WTC11 (cell line): ENCODE measurements around the gene PRELID3B. TPM values are rescaled to one million over a fixed set of nuclear protein-coding genes. Genes with fewer than 3 reads are reported as not detected.

ENCODE experiments used
- ATAC-seq: fragments of 200-7000 bp; cut with Tn5 transposase; 2 replicates; pipeline ENCODE4 v1.10.0; 2021; ENCODE audit warnings: mild to moderate bottlenecking, moderate library complexity
- CTCF ChIA-PET: fragments of 300-600 bp; sonication (Branson Sonifier 250); formaldehyde crosslinking; loops from one replicate; lab custom pipeline; 2021; ENCODE audit warnings: antibody characterized with exemption; lab: Charles Lee
- POLR2A ChIA-PET: fragments of 350-600 bp; sonication (Branson Sonifier 250); formaldehyde crosslinking; loops from one replicate; lab custom pipeline; 2021; ENCODE audit warnings: antibody characterized with exemption; lab: Charles Lee
- DNase-seq: peaks from one replicate; pipeline ENCODE4 v3.0.0; 2021; ENCODE audit warnings: low spot score
- H3K27ac Mint-ChIP-seq: 2 replicates; pipeline ENCODE4 v1.8.0; 2021; ENCODE audit warnings: mixed read lengths
- H3K27me3 Mint-ChIP-seq: 2 replicates; pipeline ENCODE4 v1.8.0; 2021; ENCODE audit warnings: low read depth, mild to moderate bottlenecking, moderate library complexity, mixed read lengths
- H3K36me3 Mint-ChIP-seq: 2 replicates; pipeline ENCODE4 v1.8.0; 2021; ENCODE audit warnings: mixed read lengths
- H3K4me1 Mint-ChIP-seq: 2 replicates; pipeline ENCODE4 v1.8.0; 2022; ENCODE audit warnings: mixed read lengths
- H3K4me3 Mint-ChIP-seq: 2 replicates; pipeline ENCODE4 v1.8.0; 2021; ENCODE audit warnings: mild to moderate bottlenecking, moderate library complexity, mixed read lengths
- H3K9me3 Mint-ChIP-seq: 2 replicates; pipeline ENCODE4 v1.8.0; 2021; ENCODE audit warnings: mixed read lengths
- CDX4 ChIP-seq: fragments of 250-450 bp; sonication (Bioruptor Pico); IDR thresholded peaks from 2 replicates; pipeline ENCODE4 v1.9.0; 2021; ENCODE audit warnings: moderate library complexity, mild to moderate bottlenecking, inconsistent platforms, borderline replicate concordance
- CREB1 ChIP-seq: sonication (generic); formaldehyde crosslinking; IDR thresholded peaks from 2 replicates; pipeline ENCODE4 v1.8.0; 2023; ENCODE audit warnings: mild to moderate bottlenecking, missing genetic modification reagents
- CTCF ChIP-seq: fragments of 200-600 bp; IDR thresholded peaks from 2 replicates; pipeline ENCODE4 v1.8.0; 2022; ENCODE audit warnings: antibody characterized with exemption
- E2F5 ChIP-seq: sonication (generic); formaldehyde crosslinking; IDR thresholded peaks from 2 replicates; pipeline ENCODE4 v1.8.1; 2022; ENCODE audit warnings: mild to moderate bottlenecking, moderate library complexity, missing genetic modification reagents
- ESRRA ChIP-seq: sonication (generic); formaldehyde crosslinking; IDR thresholded peaks from 2 replicates; pipeline ENCODE4 v1.8.1; 2022; ENCODE audit warnings: mild to moderate bottlenecking, missing genetic modification reagents, borderline replicate concordance
- FOXJ3 ChIP-seq: sonication (generic); formaldehyde crosslinking; IDR thresholded peaks from 2 replicates; pipeline ENCODE4 v1.9.0; 2021; ENCODE audit warnings: missing genetic modification reagents, mild to moderate bottlenecking, borderline replicate concordance
- GTF2I ChIP-seq: fragments of 250-450 bp; sonication (Bioruptor Pico); conservative IDR thresholded peaks from 2 replicates; pipeline ENCODE4 v1.4.0; 2021; ENCODE audit warnings: mild to moderate bottlenecking
- HMGA2 ChIP-seq: fragments of 250-450 bp; sonication (Bioruptor Pico); IDR thresholded peaks from 2 replicates; pipeline ENCODE4 v1.4.0; 2021; ENCODE audit warnings: mild to moderate bottlenecking, moderate library complexity
- IRF1 ChIP-seq: sonication (generic); formaldehyde crosslinking; IDR thresholded peaks from 2 replicates; pipeline ENCODE4 v1.8.0; 2023; ENCODE audit warnings: missing genetic modification reagents
- KAT7 ChIP-seq: sonication (generic); formaldehyde crosslinking; IDR thresholded peaks from 2 replicates; pipeline ENCODE4 v1.8.1; 2023; ENCODE audit warnings: missing genetic modification reagents, mild to moderate bottlenecking, borderline replicate concordance
- NFATC4 ChIP-seq: fragments of 250-450 bp; sonication (Bioruptor Pico); IDR thresholded peaks from 2 replicates; pipeline ENCODE4 v1.9.0; 2021; ENCODE audit warnings: mild to moderate bottlenecking
- OVOL2 ChIP-seq: fragments of 250-450 bp; sonication (Bioruptor Pico); IDR thresholded peaks from 2 replicates; pipeline ENCODE4 v1.9.0; 2021; ENCODE audit warnings: mild to moderate bottlenecking, borderline replicate concordance
- RELA ChIP-seq: sonication (generic); formaldehyde crosslinking; IDR thresholded peaks from 2 replicates; pipeline ENCODE4 v1.8.1; 2022; ENCODE audit warnings: missing genetic modification reagents, mild to moderate bottlenecking, borderline replicate concordance
- SMAD3 ChIP-seq: sonication (generic); formaldehyde crosslinking; IDR thresholded peaks from 2 replicates; pipeline ENCODE4 v1.8.0; 2022; ENCODE audit warnings: missing genetic modification reagents, mild to moderate bottlenecking, borderline replicate concordance
- USF1 ChIP-seq: sonication (generic); formaldehyde crosslinking; IDR thresholded peaks from 2 replicates; pipeline ENCODE4 v1.8.0; 2022; ENCODE audit warnings: mild to moderate bottlenecking, missing genetic modification reagents
- ZBTB21 ChIP-seq: sonication (generic); formaldehyde crosslinking; IDR thresholded peaks from 2 replicates; pipeline ENCODE4 v1.8.1; 2023; ENCODE audit warnings: mild to moderate bottlenecking, missing genetic modification reagents, borderline replicate concordance
- ZNF121 ChIP-seq: sonication (generic); formaldehyde crosslinking; IDR thresholded peaks from 2 replicates; pipeline ENCODE4 v1.8.0; 2023; ENCODE audit warnings: missing genetic modification reagents
- ZNF138 ChIP-seq: sonication (generic); formaldehyde crosslinking; conservative IDR thresholded peaks from 2 replicates; pipeline ENCODE4 v1.8.1; 2022; ENCODE audit warnings: mild to moderate bottlenecking, moderate library complexity, missing genetic modification reagents
- ZNF219 ChIP-seq: sonication (generic); formaldehyde crosslinking; IDR thresholded peaks from 2 replicates; pipeline ENCODE4 v1.8.0; 2023; ENCODE audit warnings: missing genetic modification reagents, mild to moderate bottlenecking, borderline replicate concordance
- ZNF263 ChIP-seq: sonication (generic); formaldehyde crosslinking; IDR thresholded peaks from 2 replicates; pipeline ENCODE4 v1.8.1; 2022; ENCODE audit warnings: low read depth, mild to moderate bottlenecking, moderate library complexity, missing genetic modification reagents
- ZNF423 ChIP-seq: fragments of 250-450 bp; sonication (Bioruptor Pico); IDR thresholded peaks from 2 replicates; pipeline ENCODE4 v2.1.2; 2022; ENCODE audit warnings: mild to moderate bottlenecking, moderate library complexity
- ZNF671 ChIP-seq: fragments of 250-450 bp; sonication (Bioruptor Pico); IDR thresholded peaks from 2 replicates; pipeline ENCODE4 v1.8.0; 2021; ENCODE audit warnings: mild to moderate bottlenecking
- total RNA-seq: library from RNA; stranded (reverse); gene quantifications from 3 replicates; pipeline ENCODE4 v1.2.3, GENCODE V29; 2021

Gene PRELID3B
- total RNA-seq, 1 experiment from 2014 or later = 46.9 TPM

GRCh38 chr20:59087829-59088433 lies 45.3 kb upstream of the PRELID3B start:
- ATAC-seq (peak; percentile 92), DNase-seq (peak; percentile 88)
- Mint-ChIP-seq H3K9me3 (no peaks in the 10 kb centered on the region), H3K27ac (no peak overlapping the region), H3K36me3 (no peaks in the 10 kb centered on the region), H3K4me3 (no peak overlapping the region), H3K27me3 (peaks cover 4% of the 10 kb centered on the region; the same call in 1 of the 2 replicates), H3K4me1 (peaks cover 4% of the 10 kb centered on the region; the same call in 1 of the 2 replicates)
- ChIA-PET CTCF (interaction anchor here (0.6 to 2.7 kb wide), 28 partner anchors 10 to 408 kb away, joined by 3 to 36 read pairs (median 5); no protein-coding TSS in a partner anchor), POLR2A (interaction anchor here (0.6 to 1.1 kb wide), 4 partner anchors 34 to 85 kb away, joined by 3 to 4 read pairs (median 3); no protein-coding TSS in a partner anchor)
- TF ChIP-seq CREB1 (CRISPR knock-in tag) = no peak
- TF ChIP-seq CTCF = peak; percentile 88

DNA sequence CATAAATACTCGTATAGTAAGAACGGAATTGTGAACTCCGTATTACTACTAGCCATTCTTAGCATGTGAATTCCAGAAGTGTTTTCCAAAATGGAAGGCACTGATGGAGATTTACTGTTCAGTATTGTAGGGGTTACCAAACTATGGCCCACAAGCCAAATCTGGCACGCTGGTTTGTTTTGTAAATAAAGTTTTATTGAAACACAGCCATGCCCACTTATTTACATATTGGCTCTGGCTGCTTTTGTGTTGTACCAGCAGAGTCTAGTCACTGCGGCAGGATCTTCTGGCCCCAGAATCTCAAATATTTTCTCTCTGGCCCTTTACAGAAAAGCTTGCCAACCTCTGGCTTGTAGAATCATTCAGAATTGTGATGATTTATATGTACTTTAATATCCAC lies 44.3 kb upstream of the PRELID3B start:
- CTCF ChIA-PET = interaction anchor here (1.0 to 2.7 kb wide), 15 partner anchors 10 to 409 kb away, joined by 3 to 36 read pairs (median 8); no protein-coding TSS in a partner anchor
- H3K4me1 Mint-ChIP-seq = peaks cover 4% of the 10 kb centered on the region; the same call in 1 of the 2 replicates
- no peaks in the 10 kb centered on the region for H3K36me3 Mint-ChIP-seq
- H3K9me3 Mint-ChIP-seq = no peaks in the 10 kb centered on the region
- DNase-seq (no peak), ATAC-seq (no peak)
- no peak for TF ChIP-seq IRF1 (CRISPR knock-in tag)
- TF ChIP-seq ZNF219 (CRISPR knock-in tag) = no peak
- TF ChIP-seq ESRRA (CRISPR knock-in tag) = no peak
- no peak for TF ChIP-seq CDX4 (CRISPR knock-in tag)
- TF ChIP-seq KAT7 (CRISPR knock-in tag) = no peak
- no peak for TF ChIP-seq RELA (CRISPR knock-in tag)
- TF ChIP-seq ZNF423 (CRISPR knock-in tag) = no peak
- H3K27me3 Mint-ChIP-seq = peaks cover 4% of the 10 kb centered on the region; the same call in 1 of the 2 replicates
- POLR2A ChIA-PET = interaction anchor here (0.8 to 1.1 kb wide), 2 partner anchors 72 to 86 kb away, joined by 3 to 4 read pairs; no protein-coding TSS in a partner anchor
- H3K4me3 Mint-ChIP-seq = no peak overlapping the region
- no peak overlapping the region for H3K27ac Mint-ChIP-seq

DNA sequence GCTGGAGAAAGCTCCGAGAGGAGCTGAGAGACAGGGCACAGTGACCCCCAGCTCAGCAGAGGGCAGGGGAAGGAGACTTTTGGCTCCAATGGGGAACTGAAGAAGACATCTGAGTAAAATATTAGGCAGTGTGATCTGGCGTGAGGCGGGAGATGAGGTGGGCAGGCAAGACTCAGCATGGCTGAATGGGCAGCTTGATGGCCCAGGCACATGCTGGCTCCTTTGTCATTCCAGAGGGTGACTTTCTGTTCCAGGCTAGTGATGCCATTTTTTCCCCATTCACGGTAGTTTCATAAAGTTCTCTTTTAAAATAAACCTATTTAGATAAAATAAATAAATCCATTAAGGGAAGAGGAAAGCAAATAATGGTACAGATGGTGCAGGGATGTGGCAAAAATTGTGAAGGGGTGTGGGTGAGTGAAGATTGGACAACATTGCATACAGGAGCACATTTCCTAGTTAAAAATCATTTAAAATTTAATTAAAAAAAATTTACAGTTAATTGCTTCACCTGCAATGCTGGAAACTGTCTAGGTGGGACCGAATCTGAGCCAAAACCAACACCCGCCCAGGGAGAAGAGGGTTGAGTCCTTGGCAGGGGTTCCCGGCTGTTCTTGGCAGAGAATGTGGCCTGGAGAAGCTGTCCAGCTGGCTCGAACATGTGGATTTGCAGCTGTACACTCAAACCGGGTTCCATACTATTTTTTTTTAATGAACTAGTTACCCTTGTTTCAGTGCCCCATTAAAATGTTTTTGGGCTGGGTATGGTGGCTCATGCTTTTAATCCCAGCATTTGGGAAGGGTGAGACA lies 41.7 kb upstream of the PRELID3B start:
- H3K27me3 Mint-ChIP-seq = peaks cover 4% of the 10 kb centered on the region; the same call in 1 of the 2 replicates
- CTCF ChIA-PET = interaction anchor here (0.6 to 1.3 kb wide), 3 partner anchors 18 to 124 kb away, joined by 3 read pairs; no protein-coding TSS in a partner anchor
- TF ChIP-seq ESRRA (CRISPR knock-in tag) = no peak
- TF ChIP-seq USF1 (CRISPR knock-in tag) = no peak
- no peak for TF ChIP-seq GTF2I (CRISPR knock-in tag)
- TF ChIP-seq ZNF263 (CRISPR knock-in tag) = no peak
- TF ChIP-seq OVOL2 (CRISPR knock-in tag) = no peak
- TF ChIP-seq NFATC4 (CRISPR knock-in tag) = no peak
- no peak for TF ChIP-seq ZNF121 (CRISPR knock-in tag)
- TF ChIP-seq SMAD3 (CRISPR knock-in tag) = no peak
- no peak for TF ChIP-seq HMGA2 (CRISPR knock-in tag)
- TF ChIP-seq ZNF671 (CRISPR knock-in tag) = no peak
- no peak for TF ChIP-seq ZNF138 (CRISPR knock-in tag)
- no peak for TF ChIP-seq FOXJ3
- TF ChIP-seq KAT7 (CRISPR knock-in tag) = no peak
- no peak for TF ChIP-seq E2F5 (CRISPR knock-in tag)
- no peak for TF ChIP-seq ZBTB21 (CRISPR knock-in tag)
- H3K9me3 Mint-ChIP-seq = no peaks in the 10 kb centered on the region
- POLR2A ChIA-PET = no interaction called here
- H3K27ac Mint-ChIP-seq = no peak overlapping the region
- H3K4me1 Mint-ChIP-seq = peaks cover 4% of the 10 kb centered on the region; the same call in 1 of the 2 replicates
- no peak overlapping the region for H3K4me3 Mint-ChIP-seq
- DNase-seq (no peak), ATAC-seq (no peak)
- no peaks in the 10 kb centered on the region for H3K36me3 Mint-ChIP-seq
